Vagina (tissue), 2 donors: ENCODE results near the gene RABAC1. TPM values are rescaled to one million over a fixed set of nuclear protein-coding genes. Genes with fewer than 3 reads are reported as not detected.

ENCODE experiments used
- DNase-seq, 2 donors: peaks; one replicate each; pipeline ENCODE4 v3.0.0-alpha.2; 2017; ENCODE audit errors: extremely low spot score in 2 of 2
- H3K27ac ChIP-seq: fragments of 200-600 bp; sonication (generic); one replicate; pipeline ENCODE4 v1.5.1; 2019
- H3K27me3 ChIP-seq: fragments of 200-600 bp; sonication (generic); one replicate; pipeline ENCODE4 v1.5.1; 2019
- H3K36me3 ChIP-seq, 2 donors: fragments of 200-600 bp; sonication (generic); one replicate each; pipeline ENCODE4 v1.5.1; 2017 to 2019
- H3K4me1 ChIP-seq: fragments of 200-600 bp; sonication (generic); one replicate; pipeline ENCODE4 v1.5.1; 2019
- H3K4me3 ChIP-seq, 2 donors: fragments of 200-600 bp; sonication (generic); 1 replicate in 1 of 2; 2 replicates in 1 of 2; pipeline ENCODE4 v1.5.1; 2016 to 2019
- H3K9me3 ChIP-seq: fragments of 200-600 bp; sonication (generic); one replicate; pipeline ENCODE4 v1.5.1; 2019
- POLR2A ChIP-seq, 2 donors: fragments of 450-650 bp; IDR thresholded peaks; one replicate each; pipeline ENCODE4 v1.6.1; 2017; ENCODE audit warnings: antibody characterized with exemption in 2 of 2, mild to moderate bottlenecking in 2 of 2, moderate library complexity in 2 of 2
- POLR2AphosphoS5 ChIP-seq, 2 donors: sonication (generic); formaldehyde crosslinking; IDR thresholded peaks; one replicate each; pipeline ENCODE4 v1.9.0; 2017; ENCODE audit warnings: antibody characterized with exemption in 2 of 2, mild to moderate bottlenecking in 2 of 2, low read depth in 1 of 2; ENCODE audit not compliant: insufficient read depth in 1 of 2
- intact Hi-C: fragments of 100-400 bp; cut with DNase I; formaldehyde crosslinking; loops from one replicate; pipeline ENCODE4 v1.15.1; 2023
- total RNA-seq: library from RNA; depleted of rRNA; stranded (reverse); fragments of >200 nt; gene quantifications from one replicate; pipeline ENCODE4 v1.2.3, GENCODE V29; 2016
- TF ChIP-seq, protein P1 (sequence below), 3 experiments: fragments of 450-650 bp in 2 of 3; fragments of 200-600 bp in 1 of 3; sonication (generic) in 1 of 3; IDR thresholded peaks; one replicate each; pipeline ENCODE4 v1.5.1; 2017 to 2019; ENCODE audit warnings: antibody characterized with exemption in 3 of 3, mild to moderate bottlenecking in 2 of 3, moderate library complexity in 2 of 3

The RABAC1 gene
- total RNA-seq, 1 donor from 2014 or later: 263 TPM

DNA sequence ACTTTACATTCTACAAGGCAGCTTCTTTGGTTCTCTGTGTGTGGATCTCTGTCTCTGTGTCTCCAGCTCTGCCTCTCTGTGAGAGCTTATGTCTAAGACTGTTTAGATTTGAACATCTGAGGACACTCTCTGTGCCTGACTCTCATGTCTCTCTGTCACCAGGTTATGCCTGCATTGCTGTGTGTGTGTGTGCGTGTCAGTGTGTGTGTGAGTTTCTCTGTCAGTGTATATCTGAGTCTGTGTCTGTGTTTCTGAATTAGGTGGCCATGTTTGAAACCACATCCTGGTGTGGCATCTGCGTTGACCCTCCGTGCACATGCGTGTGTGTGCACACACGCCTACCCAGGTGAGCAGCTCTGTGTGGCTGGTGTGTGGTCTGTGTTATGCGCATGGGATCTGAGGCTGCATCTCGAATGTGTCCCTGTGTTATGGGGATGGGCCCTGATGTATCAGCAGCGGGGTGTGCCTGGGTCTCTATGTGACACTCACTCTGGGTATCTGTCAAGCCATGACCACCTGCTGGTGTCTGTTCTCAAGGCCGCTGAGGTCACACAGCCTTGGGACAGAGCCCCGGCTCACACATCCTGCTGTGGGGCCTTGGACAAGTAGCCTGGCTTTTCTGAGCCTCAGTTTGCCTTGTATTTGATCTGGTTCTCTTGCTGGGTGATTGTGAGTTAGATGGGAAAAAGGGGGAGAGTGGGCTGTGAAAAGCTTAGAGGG is 28.2 kb upstream of the RABAC1 start:
- H3K4me1 ChIP-seq: no peaks in the 10 kb centered on the region
- no peaks in the 10 kb centered on the region for H3K27me3 ChIP-seq
- H3K27ac ChIP-seq: no peak overlapping the region
- no peak for DNase-seq
- no peaks in the 10 kb centered on the region for H3K36me3 ChIP-seq
- TF ChIP-seq POLR2AphosphoS5 (IDR thresholded peaks at IDR 0.05; ENCODE audit: insufficient read depth in 1 of 2, low read depth in 1 of 2) (no peak), POLR2A (IDR thresholded peaks at IDR 0.05) (no peak)
- TF ChIP-seq, protein P1, sequence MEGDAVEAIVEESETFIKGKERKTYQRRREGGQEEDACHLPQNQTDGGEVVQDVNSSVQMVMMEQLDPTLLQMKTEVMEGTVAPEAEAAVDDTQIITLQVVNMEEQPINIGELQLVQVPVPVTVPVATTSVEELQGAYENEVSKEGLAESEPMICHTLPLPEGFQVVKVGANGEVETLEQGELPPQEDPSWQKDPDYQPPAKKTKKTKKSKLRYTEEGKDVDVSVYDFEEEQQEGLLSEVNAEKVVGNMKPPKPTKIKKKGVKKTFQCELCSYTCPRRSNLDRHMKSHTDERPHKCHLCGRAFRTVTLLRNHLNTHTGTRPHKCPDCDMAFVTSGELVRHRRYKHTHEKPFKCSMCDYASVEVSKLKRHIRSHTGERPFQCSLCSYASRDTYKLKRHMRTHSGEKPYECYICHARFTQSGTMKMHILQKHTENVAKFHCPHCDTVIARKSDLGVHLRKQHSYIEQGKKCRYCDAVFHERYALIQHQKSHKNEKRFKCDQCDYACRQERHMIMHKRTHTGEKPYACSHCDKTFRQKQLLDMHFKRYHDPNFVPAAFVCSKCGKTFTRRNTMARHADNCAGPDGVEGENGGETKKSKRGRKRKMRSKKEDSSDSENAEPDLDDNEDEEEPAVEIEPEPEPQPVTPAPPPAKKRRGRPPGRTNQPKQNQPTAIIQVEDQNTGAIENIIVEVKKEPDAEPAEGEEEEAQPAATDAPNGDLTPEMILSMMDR (IDR thresholded peaks at IDR 0.05): no peak
- H3K9me3 ChIP-seq: no peaks in the 10 kb centered on the region
- no peak overlapping the region for H3K4me3 ChIP-seq
- intact Hi-C loops: no loop called here

DNA sequence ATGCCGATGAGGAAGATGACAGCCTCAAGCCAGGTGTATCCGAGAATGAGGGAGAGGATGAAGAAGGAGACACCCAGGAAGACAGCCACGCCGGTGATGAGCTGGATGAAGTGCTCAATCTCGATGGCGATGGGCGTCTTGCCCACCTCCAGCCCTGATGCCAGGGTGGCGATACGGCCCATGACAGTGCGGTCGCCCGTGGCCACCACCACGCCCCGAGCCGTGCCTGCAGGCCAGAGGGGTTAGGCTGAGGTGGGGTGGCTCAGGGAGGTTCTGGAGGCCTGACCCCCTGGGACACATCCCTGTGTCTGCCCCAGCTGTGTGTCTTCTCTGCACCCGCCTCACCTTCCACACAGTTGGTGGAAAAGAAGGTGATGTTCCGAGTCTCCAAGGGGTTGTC is 25.8 kb upstream of the RABAC1 start:
- H3K27ac ChIP-seq: no peak overlapping the region
- no peaks in the 10 kb centered on the region for H3K27me3 ChIP-seq
- intact Hi-C loops: no loop called here
- TF ChIP-seq, protein P1 (IDR thresholded peaks at IDR 0.05): no peak
- TF ChIP-seq POLR2A (IDR thresholded peaks at IDR 0.05) (no peak), POLR2AphosphoS5 (IDR thresholded peaks at IDR 0.05; ENCODE audit: insufficient read depth in 1 of 2, low read depth in 1 of 2) (no peak)
- H3K4me1 ChIP-seq: no peaks in the 10 kb centered on the region
- H3K36me3 ChIP-seq: no peaks in the 10 kb centered on the region
- H3K9me3 ChIP-seq: no peaks in the 10 kb centered on the region
- H3K4me3 ChIP-seq: no peak overlapping the region
- no peak for DNase-seq

DNA sequence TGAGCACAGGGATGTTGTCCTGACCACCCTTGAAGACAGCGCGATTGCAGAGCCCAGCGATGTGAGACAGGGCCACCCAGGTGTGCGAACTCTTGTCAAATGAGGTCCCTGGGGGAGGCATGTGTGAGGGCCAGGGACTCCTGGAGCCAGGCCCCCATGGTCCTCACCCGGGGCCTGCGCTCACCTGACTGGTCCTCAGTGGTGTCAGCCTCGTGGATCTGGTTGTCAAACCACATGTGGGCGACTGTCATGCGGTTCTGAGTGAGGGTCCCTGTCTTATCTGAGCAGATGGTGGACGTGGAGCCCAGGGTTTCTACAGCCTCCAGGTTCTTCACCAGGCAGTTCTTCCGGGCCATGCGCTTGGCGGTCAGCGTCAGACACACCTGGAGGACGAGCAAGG is 22.6 kb upstream of the RABAC1 start:
- no peaks in the 10 kb centered on the region for H3K27me3 ChIP-seq
- H3K36me3 ChIP-seq: no peaks in the 10 kb centered on the region
- no peak for DNase-seq
- no peaks in the 10 kb centered on the region for H3K9me3 ChIP-seq
- H3K4me1 ChIP-seq: no peaks in the 10 kb centered on the region
- TF ChIP-seq POLR2AphosphoS5 (IDR thresholded peaks at IDR 0.05; ENCODE audit: insufficient read depth in 1 of 2, low read depth in 1 of 2) (no peak), POLR2A (IDR thresholded peaks at IDR 0.05) (no peak)
- TF ChIP-seq, protein P1 (IDR thresholded peaks at IDR 0.05): no peak
- no peak overlapping the region for H3K4me3 ChIP-seq
- intact Hi-C loops: no loop called here
- no peak overlapping the region for H3K27ac ChIP-seq

DNA sequence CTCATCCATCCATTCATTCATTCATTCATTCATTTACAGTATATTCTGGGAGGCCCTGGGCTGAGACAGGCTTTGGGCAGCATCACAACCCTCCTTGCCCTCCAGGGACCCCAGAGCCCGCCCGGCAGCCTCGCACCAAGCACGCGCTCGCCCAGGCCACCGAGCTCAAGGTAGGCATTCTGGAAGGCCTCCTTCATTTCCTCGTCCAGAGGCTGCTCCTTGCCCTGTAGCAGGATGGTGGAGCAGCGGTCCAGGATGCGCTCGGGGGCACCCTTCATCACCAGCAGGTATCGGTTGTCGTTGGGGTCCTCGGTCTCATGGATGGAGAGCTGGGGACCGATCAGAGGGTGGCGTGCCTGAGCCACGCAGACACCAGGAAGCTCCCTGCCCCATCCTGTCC is 19.3 kb upstream of the RABAC1 start:
- Histone ChIP-seq H3K9me3 (no peaks in the 10 kb centered on the region), H3K27ac (no peak overlapping the region), H3K4me3 (no peak overlapping the region), H3K4me1 (no peaks in the 10 kb centered on the region), H3K36me3 (no peaks in the 10 kb centered on the region), H3K27me3 (no peaks in the 10 kb centered on the region)
- intact Hi-C loops: no loop called here
- DNase-seq: no peak
- no peak for TF ChIP-seq POLR2A (IDR thresholded peaks at IDR 0.05)
- TF ChIP-seq POLR2AphosphoS5 (IDR thresholded peaks at IDR 0.05; ENCODE audit: insufficient read depth in 1 of 2, low read depth in 1 of 2): no peak
- TF ChIP-seq, protein P1 (IDR thresholded peaks at IDR 0.05): no peak

DNA sequence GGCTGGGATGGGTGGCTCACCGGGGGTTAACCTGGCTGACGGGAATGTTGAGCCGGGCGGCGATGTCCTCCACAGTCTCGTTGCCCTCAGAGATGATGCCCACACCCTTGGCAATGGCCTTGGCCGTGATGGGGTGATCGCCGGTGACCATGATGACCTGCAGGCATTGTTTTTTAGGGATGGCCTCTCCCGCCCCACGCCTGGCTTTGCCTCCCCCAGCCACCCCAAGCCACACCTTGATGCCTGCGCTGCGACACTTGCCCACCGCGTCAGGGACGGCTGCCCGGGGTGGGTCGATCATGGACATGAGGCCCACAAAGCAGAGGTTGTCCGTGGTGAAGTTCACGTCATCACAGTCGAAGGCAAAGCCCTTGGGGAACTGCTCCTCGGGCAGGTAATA is 18.8 kb upstream of the RABAC1 start:
- intact Hi-C loops: no loop called here

More for the DNA sequence above, 18.8 kb upstream of the RABAC1 start:
- Histone ChIP-seq H3K9me3 (no peaks in the 10 kb centered on the region), H3K4me3 (no peak overlapping the region), H3K36me3 (no peaks in the 10 kb centered on the region), H3K27me3 (no peaks in the 10 kb centered on the region), H3K27ac (no peak overlapping the region), H3K4me1 (no peaks in the 10 kb centered on the region)
- TF ChIP-seq POLR2AphosphoS5 (IDR thresholded peaks at IDR 0.05; ENCODE audit: insufficient read depth in 1 of 2, low read depth in 1 of 2) (no peak), POLR2A (IDR thresholded peaks at IDR 0.05) (no peak)
- TF ChIP-seq, protein P1 (IDR thresholded peaks at IDR 0.05): no peak
- DNase-seq: no peak
